A172 (cell line): Measurements from ENCODE around the gene SPAG7. TPM values are rescaled to one million over a fixed set of nuclear protein-coding genes. Genes with fewer than 3 reads are reported as not detected.
"Not testable (repeated sequence)": the region's sequence is repeated elsewhere in the genome, so short reads cannot be mapped to it uniquely, and the experiment has no call there.

ENCODE experiments used
- DNase-seq: peaks from one replicate; pipeline ENCODE4 v3.0.0-alpha.2; 2015; ENCODE audit warnings: low spot score
- total RNA-seq: library from RNA; depleted of rRNA; stranded (reverse); fragments of >200 nt; shearing (Covaris generic); gene quantifications from 2 replicates; pipeline ENCODE4 v1.2.3, GENCODE V29; 2014; rRNA removed

SPAG7 gene
- total RNA-seq, 1 experiment from 2014 or later = 74.4 TPM

- DNase-seq = no peak
These were observed 29.5 kb downstream of the SPAG7 start for GRCh38 chr17:4938069-4938491.

- no peak for DNase-seq
These were observed 30.1 kb downstream of the SPAG7 start for GRCh38 chr17:4937553-4937952.

- DNase-seq = no peak
These were observed 31.2 kb downstream of the SPAG7 start for GRCh38 chr17:4936436-4936835.

GRCh38 chr17:4935650-4936049 is 32.0 kb downstream of the SPAG7 start:
- DNase-seq = no peak

GRCh38 chr17:4934173-4934979 is 33.2 kb downstream of the SPAG7 start:
- DNase-seq = peak; percentile 67

- no peak for DNase-seq
These were observed 34.0 kb downstream of the SPAG7 start for GRCh38 chr17:4933646-4934045.

- no peak for DNase-seq
These were observed 34.9 kb downstream of the SPAG7 start for GRCh38 chr17:4932756-4933155.

GRCh38 chr17:4931963-4932362 is 35.7 kb downstream of the SPAG7 start, which contains the start of gene GP1BA:
TSS of gene GP1BA (plus strand) at chr17:4932277. CDS start at chr17:4932605, 328 bp downstream.
- no peak for DNase-seq

- no peak for DNase-seq
These were observed 38.7 kb downstream of the SPAG7 start for GRCh38 chr17:4928881-4929280.

GRCh38 chr17:4926577-4927335 is 40.9 kb downstream of the SPAG7 start:
- DNase-seq = not testable (repeated sequence)

GRCh38 chr17:4921320-4921719 is 46.3 kb downstream of the SPAG7 start:
- DNase-seq = no peak

- no peak for DNase-seq
These were observed 47.1 kb downstream of the SPAG7 start for GRCh38 chr17:4920351-4921048.

GRCh38 chr17:4919511-4920047 is 48.0 kb downstream of the SPAG7 start:
- DNase-seq = no peak

- DNase-seq = not testable (repeated sequence)
These were observed 53.1 kb downstream of the SPAG7 start for GRCh38 chr17:4914551-4914950.

- no peak for DNase-seq
These were observed 53.6 kb downstream of the SPAG7 start for GRCh38 chr17:4913994-4914393.

Other genes starting within 250 kb of the SPAG7 start
- gene MED11, start 236.4 kb downstream of the SPAG7 start, total RNA-seq = 29.9 and 33.3 TPM in 2 replicates
- 0.07 and 0.21 TPM in 2 replicates for gene ZMYND15, start 228.0 kb downstream of the SPAG7 start, total RNA-seq
- gene CXCL16, start 227.9 kb downstream of the SPAG7 start, total RNA-seq = 5.1 and 8.1 TPM in 2 replicates
- not detected in 2 replicates for gene TM4SF5, start 195.9 kb downstream of the SPAG7 start, total RNA-seq
- gene VMO1, start 181.5 kb downstream of the SPAG7 start, total RNA-seq = not detected in 2 replicates
- gene GLTPD2, start 178.9 kb downstream of the SPAG7 start, total RNA-seq = not detected in 2 replicates
- 351 and 425 TPM in 2 replicates for gene PSMB6, start 171.7 kb downstream of the SPAG7 start, total RNA-seq
- 17.6 and 18.0 TPM in 2 replicates for gene PLD2, start 160.7 kb downstream of the SPAG7 start, total RNA-seq
- 31.4 and 31.6 TPM in 2 replicates for gene MINK1, start 134.5 kb downstream of the SPAG7 start, total RNA-seq
- gene C17orf107, start 68.3 kb downstream of the SPAG7 start, total RNA-seq = 0.07 and 0.48 TPM in 2 replicates
- not detected in 2 replicates for gene CHRNE, start 64.7 kb downstream of the SPAG7 start, total RNA-seq
- 0.17 TPM in 1 of 2 replicates, not detected in the other for gene GP1BA, start 35.5 kb downstream of the SPAG7 start, total RNA-seq
- gene SLC25A11, start 27.8 kb downstream of the SPAG7 start, total RNA-seq = 80.8 and 82.6 TPM in 2 replicates
- gene RNF167, start 27.5 kb downstream of the SPAG7 start, total RNA-seq = 48.2 and 49.2 TPM in 2 replicates
- 1,113 and 1,180 TPM in 2 replicates for gene PFN1, start 19.3 kb downstream of the SPAG7 start, total RNA-seq
- 4.0 and 12.3 TPM in 2 replicates for gene ENO3, start 16.7 kb downstream of the SPAG7 start, total RNA-seq
- gene CAMTA2, start 19.9 kb upstream of the SPAG7 start, total RNA-seq = 2.4 and 7.1 TPM in 2 replicates
- 0.88 and 1.5 TPM in 2 replicates for gene INCA1, start 29.7 kb upstream of the SPAG7 start, total RNA-seq
- 123 and 125 TPM in 2 replicates for gene KIF1C, start 30.1 kb upstream of the SPAG7 start, total RNA-seq
- 0.05 and 0.16 TPM in 2 replicates for gene SLC52A1, start 67.6 kb upstream of the SPAG7 start, total RNA-seq
- gene ZFP3, start 110.7 kb upstream of the SPAG7 start, total RNA-seq = 0.72 and 1.1 TPM in 2 replicates
- gene ZNF232, start 144.1 kb upstream of the SPAG7 start, total RNA-seq = not detected in 2 replicates
- gene USP6, start 148.2 kb upstream of the SPAG7 start, total RNA-seq = 0.07 TPM in 1 of 2 replicates, not detected in the other
- 16.1 and 20.9 TPM in 2 replicates for gene ZNF594, start 224.1 kb upstream of the SPAG7 start, total RNA-seq